Endodermal cell (in vitro differentiated cells): Measurements from ENCODE around the gene OIT3. TPM values are rescaled to one million over a fixed set of nuclear protein-coding genes. Genes with fewer than 3 reads are reported as not detected.

Source experiments
- DNase-seq: peaks from one replicate; pipeline ENCODE4 v3.0.0-alpha.2; 2017
- H3K27ac ChIP-seq: 2 replicates; pipeline ENCODE4 v1.5.1; 2013; ENCODE audit warnings: mild to moderate bottlenecking, low read depth, low read length, moderate library complexity
- H3K27me3 ChIP-seq: 2 replicates; pipeline ENCODE4 v1.6.1; 2013; ENCODE audit warnings: mild to moderate bottlenecking, low read length, moderate library complexity; ENCODE audit not compliant: insufficient read depth, control insufficient read depth, poor library complexity, severe bottlenecking
- H3K36me3 ChIP-seq: 2 replicates; pipeline ENCODE4 v1.7.0; 2013; ENCODE audit warnings: mild to moderate bottlenecking, low read length, moderate library complexity; ENCODE audit not compliant: control insufficient read depth, insufficient read depth
- H3K4me1 ChIP-seq: one replicate; pipeline ENCODE4 v1.7.0; 2013; ENCODE audit warnings: low read length; ENCODE audit not compliant: control insufficient read depth, insufficient read depth
- H3K4me3 ChIP-seq: 2 replicates; pipeline ENCODE4 v1.5.1; 2013; ENCODE audit warnings: mild to moderate bottlenecking, low read length, moderate library complexity
- H3K9ac ChIP-seq: 2 replicates; pipeline ENCODE4 v1.6.1; 2013; ENCODE audit warnings: mild to moderate bottlenecking, low read length, moderate library complexity; ENCODE audit not compliant: poor library complexity, severe bottlenecking; ENCODE audit errors: extremely low read depth
- H3K9me3 ChIP-seq: 2 replicates; pipeline ENCODE4 v1.6.1; 2013; ENCODE audit warnings: mild to moderate bottlenecking, low read length, moderate library complexity; ENCODE audit not compliant: control insufficient read depth
- H3K27ac Mint-ChIP-seq: 2 replicates; pipeline ENCODE4 v1.8.0; 2020; ENCODE audit warnings: mixed read lengths
- H3K27me3 Mint-ChIP-seq: 2 replicates; pipeline ENCODE4 v1.8.0; 2021; ENCODE audit warnings: mild to moderate bottlenecking, mixed read lengths; ENCODE audit not compliant: insufficient read depth
- H3K36me3 Mint-ChIP-seq: 2 replicates; pipeline ENCODE4 v1.8.0; 2020; ENCODE audit warnings: low read depth, mixed read lengths
- H3K4me1 Mint-ChIP-seq: 2 replicates; pipeline ENCODE4 v1.8.0; 2020; ENCODE audit warnings: mixed read lengths
- H3K4me3 Mint-ChIP-seq: 2 replicates; pipeline ENCODE4 v1.8.0; 2020; ENCODE audit warnings: mild to moderate bottlenecking, moderate library complexity, mixed read lengths
- H3K9me3 Mint-ChIP-seq: 2 replicates; pipeline ENCODE4 v1.8.0; 2020; ENCODE audit warnings: mild to moderate bottlenecking, mixed read lengths
- CTCF ChIP-seq: fragments of 200-600 bp; sonication (generic); conservative IDR thresholded peaks from 2 replicates; pipeline ENCODE4 v1.5.0; 2021; ENCODE audit warnings: antibody characterized with exemption, mild to moderate bottlenecking
- WGBS, 2 experiments: methylation state at CpG; one replicate each; pipeline versions ENCODE4 v1.1.5 to v1.1.7; 2013; ENCODE audit warnings: missing lambda C conversion rate in 2 of 2, mixed read lengths in 1 of 2; ENCODE audit not compliant: insufficient coverage in 1 of 2, insufficient read length in 1 of 2; 5-methylcytosine and 5-hydroxymethylcytosine counted together
- total RNA-seq, 2 donors: library from RNA; stranded (reverse); fragmentation: NEBNext Ultra II Directional in 1 of 2; extraction: Animal tissue kit (Norgen Biotek cat#: 25700) in 1 of 2; gene quantifications; 2 replicates in 1 of 2; 3 replicates in 1 of 2; pipeline ENCODE4 v1.2.1, GENCODE V29; 2021

Gene OIT3
- total RNA-seq, 2 donors from 2014 or later = 0.13 TPM; not detected in 1

DNA sequence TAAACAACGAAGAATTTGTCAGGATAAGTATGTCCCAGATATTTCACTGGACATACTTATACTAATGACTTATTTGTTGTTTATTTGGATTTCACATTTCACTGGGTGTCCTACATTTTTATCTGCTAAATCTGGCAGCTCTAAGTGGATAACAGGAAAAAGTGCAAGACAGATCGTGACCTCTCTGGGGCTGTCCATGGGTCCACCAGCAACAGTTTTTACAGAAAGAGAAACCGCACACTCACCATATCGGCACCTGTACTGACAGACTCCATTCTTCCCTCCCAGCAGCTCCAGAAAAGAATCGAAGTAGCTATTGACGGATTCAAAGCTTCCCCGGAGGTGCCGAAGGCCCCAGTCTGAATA lies 60.7 kb downstream of the OIT3 start:
- DNase-seq = no peak
- H3K27me3 Mint-ChIP-seq = no peaks in the 10 kb centered on the region
- H3K9ac ChIP-seq = peak overlapping the region; percentile 6
- peaks cover 5% of the 10 kb centered on the region for H3K9me3 ChIP-seq
- H3K27me3 ChIP-seq = no peaks in the 10 kb centered on the region
- H3K4me3 Mint-ChIP-seq = peak overlapping the region; percentile 1
- H3K4me3 ChIP-seq = peak overlapping the region; percentile 55
- no peak overlapping the region for H3K27ac ChIP-seq
- peaks cover 15% of the 10 kb centered on the region for H3K4me1 ChIP-seq
- TF ChIP-seq CTCF = no peak
- WGBS, 2 experiments = 88 to 97% methylated on average over 3 to 8 of the region's 8 CpGs
- H3K36me3 Mint-ChIP-seq = no peaks in the 10 kb centered on the region
- peaks cover 28% of the 10 kb centered on the region for H3K4me1 Mint-ChIP-seq
- H3K9me3 Mint-ChIP-seq = no peaks in the 10 kb centered on the region
- H3K36me3 ChIP-seq = no peaks in the 10 kb centered on the region
- H3K27ac Mint-ChIP-seq = peak overlapping the region; percentile 78

DNA sequence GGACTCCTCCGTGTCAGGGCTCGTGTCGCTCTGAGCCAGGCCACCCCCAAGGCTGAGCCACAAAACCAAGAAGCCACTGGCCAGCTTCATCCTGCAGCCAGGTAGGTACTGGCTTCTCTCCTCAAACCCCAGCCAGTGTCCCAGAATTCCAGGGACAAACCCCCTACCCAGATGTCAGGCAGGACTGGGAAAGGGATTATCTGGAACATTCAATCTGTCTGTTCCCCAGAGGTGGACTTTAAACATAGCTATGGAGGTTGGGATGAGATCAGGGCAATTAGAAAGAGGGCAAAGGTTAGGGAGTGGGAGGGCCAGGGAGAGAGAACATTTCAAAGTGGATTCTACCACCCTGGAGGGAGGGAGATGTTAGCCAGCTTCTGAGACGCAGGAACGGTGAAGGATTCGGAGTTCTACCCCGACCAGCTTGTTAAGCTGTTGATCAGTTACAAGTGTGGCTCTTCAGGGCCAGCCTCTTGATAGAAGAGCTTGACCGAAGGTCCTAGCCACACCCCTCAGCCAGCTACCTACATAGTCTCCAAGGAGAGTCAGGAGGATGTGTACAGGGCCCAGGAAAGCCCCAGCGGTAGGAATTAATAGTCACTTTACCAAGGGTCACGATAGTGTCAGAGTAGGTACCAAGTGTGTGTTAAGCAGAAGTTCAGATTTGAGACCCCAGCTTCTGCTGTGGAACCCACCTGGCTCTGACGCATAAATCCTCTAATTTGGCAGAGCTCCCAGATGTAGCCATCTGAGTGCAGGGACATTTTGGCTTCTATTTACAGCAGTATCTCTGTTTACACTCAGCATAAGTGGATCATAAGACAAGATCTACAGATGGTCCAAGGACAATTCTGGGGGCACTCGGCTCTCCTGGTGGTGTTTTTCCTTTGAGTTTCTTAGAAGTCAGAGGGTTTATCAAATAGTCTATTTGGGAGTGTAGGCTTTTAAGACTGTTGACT lies 61.3 kb downstream of the OIT3 start, which contains the start of gene PLA2G12B:
Gene PLA2G12B, minus strand, starts transcription at position 211 of the 959 bp plus-strand sequence. Its CDS starts 121 bp downstream, at position 90.
- peak within 1 kb of the TSS; percentile 55 for H3K4me3 ChIP-seq
- H3K36me3 ChIP-seq = no peaks in the 10 kb centered on the region
- H3K36me3 Mint-ChIP-seq = no peaks in the 10 kb centered on the region
- DNase-seq = no peak
- peak within 1 kb of the TSS; percentile 6 for H3K9ac ChIP-seq
- peaks cover 5% of the 10 kb centered on the region for H3K9me3 ChIP-seq
- peak within 1 kb of the TSS; percentile 78 for H3K27ac Mint-ChIP-seq
- H3K27me3 Mint-ChIP-seq = no peaks in the 10 kb centered on the region
- H3K4me1 Mint-ChIP-seq = peaks cover 28% of the 10 kb centered on the region
- no peak within 1 kb of the TSS for H3K27ac ChIP-seq
- 89% methylated on average over 7 to 12 of the region's 12 CpGs for WGBS, 2 experiments
- no peaks in the 10 kb centered on the region for H3K9me3 Mint-ChIP-seq
- no peaks in the 10 kb centered on the region for H3K27me3 ChIP-seq
- H3K4me1 ChIP-seq = peaks cover 15% of the 10 kb centered on the region
- TF ChIP-seq CTCF = no peak
- H3K4me3 Mint-ChIP-seq = peak within 1 kb of the TSS; percentile 1

DNA sequence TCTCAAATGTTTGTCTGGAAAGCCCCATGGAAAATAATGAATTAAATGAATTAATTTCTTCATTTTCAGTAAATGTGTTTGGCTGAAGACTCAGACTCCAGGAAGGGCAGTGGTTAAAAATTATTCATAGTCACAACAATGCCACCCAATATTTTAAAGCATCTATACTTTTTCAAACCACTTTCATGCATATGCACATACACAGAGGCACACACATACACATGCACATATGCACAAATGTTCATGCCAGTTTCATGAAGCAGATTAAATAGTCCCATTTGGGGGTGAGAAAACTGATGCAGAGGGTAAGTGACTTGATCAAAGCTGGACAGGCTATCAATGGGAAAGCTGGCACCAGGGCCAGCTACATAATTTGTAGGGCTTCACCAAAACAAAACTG lies 62.5 kb downstream of the OIT3 start:
- no peak for TF ChIP-seq CTCF
- H3K4me1 Mint-ChIP-seq = peaks cover 28% of the 10 kb centered on the region

More for the DNA sequence above, 62.5 kb downstream of the OIT3 start:
- Histone ChIP-seq H3K9me3 (peaks cover 5% of the 10 kb centered on the region), H3K27ac (no peak overlapping the region), H3K27me3 (no peaks in the 10 kb centered on the region), H3K4me3 (no peak overlapping the region), H3K36me3 (no peaks in the 10 kb centered on the region), H3K9ac (no peak overlapping the region), H3K4me1 (peaks cover 15% of the 10 kb centered on the region)
- Mint-ChIP-seq H3K27ac (no peak overlapping the region), H3K36me3 (no peaks in the 10 kb centered on the region), H3K4me3 (no peak overlapping the region), H3K27me3 (no peaks in the 10 kb centered on the region), H3K9me3 (no peaks in the 10 kb centered on the region)
- no peak for DNase-seq
